ENCODE data around the gene GLIS2. TPM values are rescaled to one million over a fixed set of nuclear protein-coding genes. Genes with fewer than 3 reads are reported as not detected.

GLIS2 gene
- total and polyA plus RNA-seq, 10 of the 15 experiments (the other 5 are each of a cell fraction or from before 2014, with no cell fraction given): 0.03 to 0.64 (median 0.18) TPM; not detected in 4

GRCh38 chr16:4298761-4299522 lies 16.9 kb upstream of the GLIS2 start:
- no TSS peak for BruUV-seq (replicated peaks)
- RAD21 ChIA-PET (ENCODE audit: unreplicated experiment): no interaction called here
- H4K20me1 ChIP-seq (ENCODE audit: control insufficient read depth, insufficient read depth): no peaks in the 10 kb centered on the region
- ATAC-seq (no peak), FAIRE-seq (no peak), DNase-seq (ENCODE audit: low read depth, low spot score) (no peak)
- no peaks in the 10 kb centered on the region for H3K27me3 ChIP-seq (replicated peaks in 1 of 2; ENCODE audit: control insufficient read depth in 2 of 2, insufficient read depth in 2 of 2, low read length in 1 of 2)
- CTCF ChIA-PET: interaction anchor here (1.2 to 4.3 kb wide), 4 partner anchors 10 to 33 kb away, joined by 4 to 14 read pairs (median 4); no protein-coding TSS in a partner anchor
- SMC1A ChIA-PET (ENCODE audit: uncharacterized antibody, unreplicated experiment): no interaction called here
- no peak overlapping the region for H3K27ac ChIP-seq (ENCODE audit: control insufficient read depth, insufficient read depth)
- in situ Hi-C loops (cut with MboI) (no loop called here), intact Hi-C loops (cut with micrococcal nuclease; ENCODE audit: unreplicated experiment) (no loop called here)
- no peaks in the 10 kb centered on the region for H3K4me1 ChIP-seq (ENCODE audit: control insufficient read depth, insufficient read depth, low read length)
- WGBS (ENCODE audit: insufficient coverage, insufficient replicate concordance, low lambda C conversion rate, missing lambda C conversion rate): 87% methylated on average over 12 of the region's 15 CpGs
- no peaks in the 10 kb centered on the region for H3K79me2 ChIP-seq (ENCODE audit: control insufficient read depth, insufficient read depth, low read length)
- H3K36me3 ChIP-seq (ENCODE audit: control insufficient read depth in 2 of 2, insufficient read depth in 2 of 2, low read length in 1 of 2): peaks cover 0 to 11% of the 10 kb centered on the region in 2 experiments; a peak in 3 of 4 replicates
- no peak overlapping the region for H3K4me3 ChIP-seq
- POLR2A ChIA-PET: interaction anchor here (0.8 to 1.1 kb wide), 2 partner anchors 33 to 118 kb away, joined by 3 read pairs; no protein-coding TSS in a partner anchor
- H3K9ac ChIP-seq (ENCODE audit: control insufficient read depth, insufficient read depth, low read length): no peak overlapping the region
- no peaks in the 10 kb centered on the region for H3K9me3 ChIP-seq (replicated peaks; ENCODE audit: control insufficient read depth, insufficient read depth, low read length)
- no peak overlapping the region for H3K4me2 ChIP-seq (ENCODE audit: control insufficient read depth, insufficient read depth)
- H2AFZ ChIP-seq (ENCODE audit: control insufficient read depth, low read depth, low read length): no peak overlapping the region
- TF ChIP-seq RAD21 (IDR thresholded peaks at IDR 0.05; ENCODE audit: insufficient read depth, low read depth, low read length): no peak
- no peak for TF ChIP-seq FOXM1 (IDR thresholded peaks at IDR 0.05; ENCODE audit: low read depth, low read length)
- TF ChIP-seq SMAD1 (IDR thresholded peaks at IDR 0.05; ENCODE audit: low read depth, partially characterized antibody): no peak
- no peak for TF ChIP-seq SUPT20H (IDR thresholded peaks at IDR 0.05; ENCODE audit: borderline replicate concordance, control insufficient read depth, low read depth, low read length)
- no peak for TF ChIP-seq SMARCA5 (IDR thresholded peaks at IDR 0.05)
- TF ChIP-seq, protein P1, sequence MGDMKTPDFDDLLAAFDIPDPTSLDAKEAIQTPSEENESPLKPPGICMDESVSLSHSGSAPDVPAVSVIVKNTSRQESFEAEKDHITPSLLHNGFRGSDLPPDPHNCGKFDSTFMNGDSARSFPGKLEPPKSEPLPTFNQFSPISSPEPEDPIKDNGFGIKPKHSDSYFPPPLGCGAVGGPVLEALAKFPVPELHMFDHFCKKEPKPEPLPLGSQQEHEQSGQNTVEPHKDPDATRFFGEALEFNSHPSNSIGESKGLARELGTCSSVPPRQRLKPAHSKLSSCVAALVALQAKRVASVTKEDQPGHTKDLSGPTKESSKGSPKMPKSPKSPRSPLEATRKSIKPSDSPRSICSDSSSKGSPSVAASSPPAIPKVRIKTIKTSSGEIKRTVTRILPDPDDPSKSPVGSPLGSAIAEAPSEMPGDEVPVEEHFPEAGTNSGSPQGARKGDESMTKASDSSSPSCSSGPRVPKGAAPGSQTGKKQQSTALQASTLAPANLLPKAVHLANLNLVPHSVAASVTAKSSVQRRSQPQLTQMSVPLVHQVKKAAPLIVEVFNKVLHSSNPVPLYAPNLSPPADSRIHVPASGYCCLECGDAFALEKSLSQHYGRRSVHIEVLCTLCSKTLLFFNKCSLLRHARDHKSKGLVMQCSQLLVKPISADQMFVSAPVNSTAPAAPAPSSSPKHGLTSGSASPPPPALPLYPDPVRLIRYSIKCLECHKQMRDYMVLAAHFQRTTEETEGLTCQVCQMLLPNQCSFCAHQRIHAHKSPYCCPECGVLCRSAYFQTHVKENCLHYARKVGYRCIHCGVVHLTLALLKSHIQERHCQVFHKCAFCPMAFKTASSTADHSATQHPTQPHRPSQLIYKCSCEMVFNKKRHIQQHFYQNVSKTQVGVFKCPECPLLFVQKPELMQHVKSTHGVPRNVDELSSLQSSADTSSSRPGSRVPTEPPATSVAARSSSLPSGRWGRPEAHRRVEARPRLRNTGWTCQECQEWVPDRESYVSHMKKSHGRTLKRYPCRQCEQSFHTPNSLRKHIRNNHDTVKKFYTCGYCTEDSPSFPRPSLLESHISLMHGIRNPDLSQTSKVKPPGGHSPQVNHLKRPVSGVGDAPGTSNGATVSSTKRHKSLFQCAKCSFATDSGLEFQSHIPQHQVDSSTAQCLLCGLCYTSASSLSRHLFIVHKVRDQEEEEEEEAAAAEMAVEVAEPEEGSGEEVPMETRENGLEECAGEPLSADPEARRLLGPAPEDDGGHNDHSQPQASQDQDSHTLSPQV (IDR thresholded peaks at IDR 0.05): no peak
- TF ChIP-seq, protein P2, sequence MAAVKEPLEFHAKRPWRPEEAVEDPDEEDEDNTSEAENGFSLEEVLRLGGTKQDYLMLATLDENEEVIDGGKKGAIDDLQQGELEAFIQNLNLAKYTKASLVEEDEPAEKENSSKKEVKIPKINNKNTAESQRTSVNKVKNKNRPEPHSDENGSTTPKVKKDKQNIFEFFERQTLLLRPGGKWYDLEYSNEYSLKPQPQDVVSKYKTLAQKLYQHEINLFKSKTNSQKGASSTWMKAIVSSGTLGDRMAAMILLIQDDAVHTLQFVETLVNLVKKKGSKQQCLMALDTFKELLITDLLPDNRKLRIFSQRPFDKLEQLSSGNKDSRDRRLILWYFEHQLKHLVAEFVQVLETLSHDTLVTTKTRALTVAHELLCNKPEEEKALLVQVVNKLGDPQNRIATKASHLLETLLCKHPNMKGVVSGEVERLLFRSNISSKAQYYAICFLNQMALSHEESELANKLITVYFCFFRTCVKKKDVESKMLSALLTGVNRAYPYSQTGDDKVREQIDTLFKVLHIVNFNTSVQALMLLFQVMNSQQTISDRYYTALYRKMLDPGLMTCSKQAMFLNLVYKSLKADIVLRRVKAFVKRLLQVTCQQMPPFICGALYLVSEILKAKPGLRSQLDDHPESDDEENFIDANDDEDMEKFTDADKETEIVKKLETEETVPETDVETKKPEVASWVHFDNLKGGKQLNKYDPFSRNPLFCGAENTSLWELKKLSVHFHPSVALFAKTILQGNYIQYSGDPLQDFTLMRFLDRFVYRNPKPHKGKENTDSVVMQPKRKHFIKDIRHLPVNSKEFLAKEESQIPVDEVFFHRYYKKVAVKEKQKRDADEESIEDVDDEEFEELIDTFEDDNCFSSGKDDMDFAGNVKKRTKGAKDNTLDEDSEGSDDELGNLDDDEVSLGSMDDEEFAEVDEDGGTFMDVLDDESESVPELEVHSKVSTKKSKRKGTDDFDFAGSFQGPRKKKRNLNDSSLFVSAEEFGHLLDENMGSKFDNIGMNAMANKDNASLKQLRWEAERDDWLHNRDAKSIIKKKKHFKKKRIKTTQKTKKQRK (IDR thresholded peaks at IDR 0.05; ENCODE audit: low read depth, low read length): no peak
- TF ChIP-seq WRNIP1 (IDR thresholded peaks at IDR 0.05; ENCODE audit: borderline replicate concordance, low read depth, low read length): no peak
- no peak for TF ChIP-seq EZH2 (IDR thresholded peaks at IDR 0.05; ENCODE audit: borderline replicate concordance, control insufficient read depth, low read depth, low read length)
- TF ChIP-seq BHLHE40 (IDR thresholded peaks at IDR 0.05; ENCODE audit: borderline replicate concordance in 1 of 2, low read depth in 2 of 2, low read length in 1 of 2): no peak
- TF ChIP-seq, protein P3, sequence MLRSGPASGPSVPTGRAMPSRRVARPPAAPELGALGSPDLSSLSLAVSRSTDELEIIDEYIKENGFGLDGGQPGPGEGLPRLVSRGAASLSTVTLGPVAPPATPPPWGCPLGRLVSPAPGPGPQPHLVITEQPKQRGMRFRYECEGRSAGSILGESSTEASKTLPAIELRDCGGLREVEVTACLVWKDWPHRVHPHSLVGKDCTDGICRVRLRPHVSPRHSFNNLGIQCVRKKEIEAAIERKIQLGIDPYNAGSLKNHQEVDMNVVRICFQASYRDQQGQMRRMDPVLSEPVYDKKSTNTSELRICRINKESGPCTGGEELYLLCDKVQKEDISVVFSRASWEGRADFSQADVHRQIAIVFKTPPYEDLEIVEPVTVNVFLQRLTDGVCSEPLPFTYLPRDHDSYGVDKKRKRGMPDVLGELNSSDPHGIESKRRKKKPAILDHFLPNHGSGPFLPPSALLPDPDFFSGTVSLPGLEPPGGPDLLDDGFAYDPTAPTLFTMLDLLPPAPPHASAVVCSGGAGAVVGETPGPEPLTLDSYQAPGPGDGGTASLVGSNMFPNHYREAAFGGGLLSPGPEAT (IDR thresholded peaks at IDR 0.05; ENCODE audit: low read depth): no peak
- TF ChIP-seq ZNF274 (IDR thresholded peaks at IDR 0.05; ENCODE audit: insufficient read depth, insufficient read length): no peak
